CD4-positive, alpha-beta T cell treated with Interleukin-15 for 1 hour (primary cell): ENCODE data around the gene OSBPL8.

Experiments used
- DNase-seq: peaks from one replicate; pipeline ENCODE4 v3.0.0-alpha.2; 2020

OSBPL8 gene

DNA sequence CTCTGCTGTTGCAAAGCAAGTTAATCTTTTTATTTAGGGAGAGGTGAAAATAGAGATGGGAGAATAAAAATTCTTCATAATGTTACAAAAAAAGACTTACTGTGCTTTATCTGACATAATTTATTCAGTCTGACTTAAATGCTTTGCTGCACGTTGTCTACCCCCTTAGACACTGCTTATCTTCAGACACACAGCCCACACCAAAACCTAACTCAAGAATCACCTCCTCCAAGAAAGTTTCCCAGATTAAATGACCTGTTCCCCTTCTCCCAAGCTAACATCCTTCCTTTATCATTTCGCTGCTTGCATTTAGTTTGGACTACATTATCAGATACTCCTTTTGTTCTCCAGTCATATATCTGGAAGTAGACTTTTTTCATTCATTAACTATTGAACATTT lies 3.8 kb downstream of the OSBPL8 start:
- no peak for DNase-seq

DNA sequence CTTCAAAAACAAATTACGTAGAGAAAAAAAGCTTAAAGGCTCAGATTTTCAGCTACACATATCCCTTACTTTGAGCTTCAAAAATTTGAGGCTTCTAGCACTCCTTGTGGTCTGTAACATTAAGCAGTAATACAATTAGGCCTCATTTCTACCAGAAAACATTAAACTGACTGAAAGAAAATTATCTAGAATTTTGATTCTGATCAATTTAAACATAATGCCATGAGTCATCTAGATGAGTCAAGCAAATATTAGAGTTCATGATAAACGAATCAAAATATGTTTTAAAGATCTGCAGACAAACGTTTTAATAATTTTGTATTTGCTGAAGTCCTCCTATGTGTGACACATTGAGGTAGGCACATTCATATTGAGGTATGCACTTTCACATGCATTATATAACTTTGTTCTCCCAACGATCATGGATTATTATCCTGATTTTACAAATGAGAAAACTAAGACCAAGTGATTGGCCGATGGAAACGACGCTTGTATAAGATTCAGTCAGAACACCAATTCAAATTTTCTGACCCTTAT lies 4.3 kb downstream of the OSBPL8 start:
- no peak for DNase-seq

DNA sequence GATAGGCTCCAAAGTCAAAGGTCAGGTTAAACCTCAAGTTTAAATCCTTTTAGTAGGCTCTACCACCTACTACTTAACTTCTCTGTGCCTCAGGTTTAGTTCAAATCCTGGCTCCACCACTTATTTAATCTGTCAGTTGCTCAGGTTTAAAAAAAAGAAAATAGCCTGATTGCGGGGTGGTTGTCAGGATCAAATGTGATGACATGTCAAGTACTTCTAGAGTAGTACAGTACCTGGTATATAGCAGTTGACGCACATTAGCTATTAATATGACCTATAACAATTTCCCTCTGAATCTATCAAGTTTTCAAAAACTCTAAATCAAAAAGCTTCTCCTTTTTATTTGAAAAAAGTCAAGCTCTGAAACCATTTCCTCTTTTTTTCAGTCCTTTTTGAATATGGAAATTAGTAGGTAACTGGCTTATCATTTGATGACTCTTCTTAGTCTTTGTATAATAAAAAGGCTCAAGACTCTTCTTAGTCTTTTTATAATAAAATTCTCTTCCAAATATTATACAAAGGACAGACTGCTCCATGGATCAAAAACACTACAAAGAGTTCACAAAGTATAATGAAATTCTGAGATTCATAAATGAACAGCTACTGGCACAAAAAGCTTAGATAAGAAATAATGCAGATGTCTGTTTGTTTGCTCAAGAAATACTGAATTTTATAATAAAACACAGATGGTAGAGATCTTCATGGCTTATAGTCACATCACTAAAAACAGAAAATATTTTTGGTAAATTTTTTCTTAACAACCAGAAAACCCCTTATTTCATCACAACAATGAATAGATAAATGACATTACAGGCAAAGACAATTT lies 5.0 kb downstream of the OSBPL8 start:
- DNase-seq = no peak

DNA sequence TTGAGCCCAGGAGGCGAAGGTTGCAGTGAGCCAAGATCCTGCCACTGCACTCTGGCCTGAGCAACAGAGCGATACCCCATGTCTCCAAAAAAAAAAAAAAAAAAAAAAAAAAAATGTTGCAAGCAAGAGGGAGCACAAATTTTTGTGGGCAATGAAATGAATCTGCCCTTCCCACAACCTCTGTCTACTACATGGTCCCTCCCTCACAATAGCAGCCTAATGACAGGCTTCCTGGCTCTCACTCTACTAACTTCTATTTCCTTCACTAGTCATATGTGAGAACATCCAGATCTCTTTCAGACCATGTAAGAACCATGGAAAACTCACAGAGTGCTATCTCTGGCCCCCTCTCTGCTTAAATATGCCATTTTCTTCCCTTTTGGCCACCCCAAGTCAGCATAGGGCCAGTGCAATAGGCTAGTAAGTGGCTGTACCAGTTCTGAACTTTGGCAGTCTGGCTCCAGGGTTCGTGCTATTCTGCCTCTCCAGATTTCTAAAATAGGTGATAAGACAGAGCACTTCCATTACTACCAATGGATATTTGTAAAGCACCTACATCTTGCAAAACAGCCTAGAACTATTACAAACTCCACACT lies 7.1 kb downstream of the OSBPL8 start:
- no peak for DNase-seq

DNA sequence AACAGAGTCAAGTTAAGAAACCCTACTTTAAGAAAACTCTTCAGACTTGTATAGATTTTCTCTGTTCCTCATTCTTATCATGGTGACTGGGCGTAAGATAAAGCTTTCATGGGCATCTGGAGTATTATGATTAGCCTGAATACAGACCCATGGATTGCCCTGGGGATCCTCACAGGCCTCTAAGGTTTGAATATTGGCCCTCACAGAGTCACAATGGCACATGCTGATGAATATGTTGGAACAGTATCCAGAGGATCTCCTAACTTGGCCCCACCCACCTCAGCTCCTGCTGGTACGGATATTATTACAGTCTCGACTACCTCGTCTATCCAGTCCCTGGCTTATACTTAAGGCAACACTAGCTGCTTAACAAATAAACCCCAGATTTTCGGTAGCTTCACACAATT lies 8.1 kb downstream of the OSBPL8 start:
- no peak for DNase-seq

DNA sequence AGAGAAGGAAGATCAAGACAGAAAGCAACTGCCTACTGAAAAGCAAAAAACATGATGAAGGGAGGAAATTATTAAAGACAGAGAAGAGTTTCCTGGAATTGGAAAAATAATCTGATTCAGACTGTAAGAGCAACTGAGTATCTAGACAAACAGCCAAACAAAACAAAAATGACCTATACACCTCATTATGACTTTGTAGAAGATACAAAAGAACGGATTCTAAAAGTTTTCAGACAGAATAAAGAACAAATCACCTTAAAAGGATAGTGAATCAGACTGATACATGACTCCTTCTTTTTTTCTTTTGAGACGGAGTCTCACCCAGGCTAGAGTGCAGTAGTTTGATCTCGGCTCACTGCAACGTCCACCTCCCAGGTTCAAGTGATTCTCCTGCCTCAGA lies 10.4 kb downstream of the OSBPL8 start:
- no peak for DNase-seq

DNA sequence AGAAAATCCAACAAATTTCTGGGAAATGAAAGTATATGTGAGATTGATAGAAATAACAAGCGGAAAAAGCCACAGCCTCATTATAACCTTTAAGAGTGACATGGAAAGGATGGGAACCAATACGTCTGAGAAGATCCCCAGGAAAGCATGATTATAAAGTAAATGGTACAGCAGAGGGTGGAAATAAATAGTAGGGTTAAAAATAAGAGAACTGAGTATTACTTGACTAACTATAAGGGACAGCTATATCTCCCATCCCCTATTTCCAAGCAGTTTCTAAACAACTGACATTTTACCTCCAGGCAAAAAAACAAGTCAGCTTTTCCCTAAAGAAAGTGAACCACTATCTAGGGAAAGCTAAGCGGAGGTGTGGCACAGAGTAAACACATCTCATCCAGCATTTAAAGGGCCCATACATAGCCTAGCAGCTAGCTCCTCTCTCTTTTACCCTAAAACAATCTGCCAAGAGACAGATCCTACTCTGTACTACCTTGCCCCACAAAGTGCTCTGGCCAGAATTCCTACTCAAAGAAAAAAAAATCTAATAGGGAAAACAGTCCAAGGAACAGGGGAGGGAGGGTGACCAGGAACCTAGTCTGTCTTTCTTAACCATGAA lies 11.2 kb downstream of the OSBPL8 start:
- DNase-seq = no peak

DNA sequence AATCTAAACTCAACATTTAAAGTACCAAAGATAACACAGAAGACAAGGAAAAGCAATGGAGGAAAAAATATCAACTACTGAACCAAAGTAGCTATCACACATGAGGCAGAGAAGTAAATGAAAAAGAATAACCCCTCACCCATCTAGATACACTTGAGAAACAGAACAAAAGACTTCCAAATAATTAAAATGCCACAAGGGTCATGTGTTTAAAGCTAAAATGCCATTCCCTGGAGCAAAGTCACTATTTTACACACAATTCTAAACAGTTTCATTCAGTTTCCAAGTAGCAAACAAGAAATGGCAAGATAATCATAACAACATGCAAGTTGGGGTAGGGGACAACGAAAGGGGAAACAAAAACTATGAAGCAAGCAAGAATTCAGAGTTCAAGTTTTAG lies 12.0 kb downstream of the OSBPL8 start:
- no peak for DNase-seq

DNA sequence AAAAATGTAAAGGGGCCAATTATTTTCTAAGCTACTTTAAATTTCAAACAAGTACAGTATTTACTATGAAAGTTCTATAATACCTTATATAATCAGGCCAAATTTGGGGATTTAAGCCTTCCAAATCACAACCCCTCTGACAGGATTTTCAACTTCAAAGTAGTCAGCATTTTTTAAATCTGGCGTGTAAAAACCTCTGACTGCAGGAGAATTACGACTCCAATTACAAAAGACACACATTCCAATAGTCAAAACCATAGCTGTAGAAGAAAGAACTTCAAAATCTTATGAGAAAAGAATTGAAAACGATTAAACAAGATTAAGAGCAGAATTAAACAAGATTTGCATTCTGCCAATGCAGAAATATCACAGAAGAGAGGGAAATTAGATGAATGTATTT lies 12.7 kb downstream of the OSBPL8 start:
- no peak for DNase-seq

DNA sequence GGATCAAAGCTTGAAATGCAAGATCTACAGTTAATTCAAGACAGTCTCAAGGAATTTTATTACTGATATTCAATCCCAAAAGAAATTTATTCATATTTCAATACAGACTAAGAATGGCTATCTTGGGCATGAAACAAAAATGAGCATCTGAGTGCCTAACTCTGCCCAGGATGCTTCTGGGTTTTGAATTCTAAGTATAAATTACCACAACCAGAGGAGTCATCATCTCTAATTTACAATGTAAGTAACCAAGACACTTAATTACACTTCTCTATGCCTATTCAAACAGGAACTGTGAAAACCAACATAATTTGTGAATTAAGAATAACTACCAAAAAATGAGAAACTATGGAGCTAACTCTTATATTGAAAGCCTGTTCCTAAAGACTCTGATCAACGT lies 14.1 kb downstream of the OSBPL8 start:
- no peak for DNase-seq

DNA sequence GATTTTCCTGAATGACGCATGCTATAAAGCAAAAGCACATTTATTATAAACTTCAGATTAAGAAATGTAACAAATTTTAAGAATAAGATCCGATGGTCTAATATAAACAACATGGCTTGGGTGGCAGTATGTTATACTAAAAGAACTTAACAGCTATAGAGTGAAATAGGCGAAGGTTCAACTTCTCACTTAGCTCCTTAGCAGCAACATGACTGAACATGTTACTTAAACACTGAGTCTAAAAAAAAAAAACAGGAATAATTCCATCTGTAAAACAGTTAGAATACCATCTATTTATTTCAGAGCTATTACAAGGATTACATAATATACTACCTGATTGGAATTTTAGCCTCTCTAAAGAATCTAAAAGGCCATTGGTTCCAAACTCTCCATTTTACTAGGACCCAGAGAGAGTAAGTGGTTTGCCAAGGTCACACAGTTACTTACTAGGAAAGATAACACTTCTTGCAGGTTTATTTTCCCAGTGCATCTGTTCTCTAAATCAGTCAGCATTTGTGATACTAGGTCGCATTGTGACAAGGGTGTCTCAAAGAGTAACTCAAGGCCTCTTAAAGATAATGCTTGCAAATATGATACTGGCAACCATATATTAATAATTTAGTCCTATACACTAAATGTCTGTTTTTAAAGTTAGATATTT lies 14.8 kb downstream of the OSBPL8 start:
- DNase-seq = no peak

DNA sequence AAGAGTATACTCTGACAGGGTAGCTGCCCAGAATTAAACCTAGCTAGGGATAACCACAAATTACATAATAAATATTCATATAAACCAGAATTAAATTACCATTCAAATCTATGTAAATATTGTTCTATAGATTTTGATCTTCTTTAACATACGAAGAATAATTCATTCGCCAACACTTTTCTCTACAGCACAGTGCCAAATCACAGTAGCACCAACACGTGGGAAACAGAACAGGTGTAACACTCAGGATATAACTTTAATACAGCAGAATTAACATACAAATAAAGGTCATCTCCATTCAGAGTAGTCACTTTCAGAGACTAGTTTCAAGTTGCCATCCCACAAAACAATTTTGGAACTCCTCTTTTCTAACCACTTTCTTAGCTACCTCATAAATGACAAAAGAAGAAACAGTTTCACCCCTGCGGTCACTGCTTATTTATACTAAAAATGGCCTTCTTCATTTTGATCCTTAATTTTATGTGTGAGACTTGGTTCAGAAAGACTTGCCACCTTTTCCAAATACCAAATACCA lies 15.7 kb downstream of the OSBPL8 start:
- no peak for DNase-seq

DNA sequence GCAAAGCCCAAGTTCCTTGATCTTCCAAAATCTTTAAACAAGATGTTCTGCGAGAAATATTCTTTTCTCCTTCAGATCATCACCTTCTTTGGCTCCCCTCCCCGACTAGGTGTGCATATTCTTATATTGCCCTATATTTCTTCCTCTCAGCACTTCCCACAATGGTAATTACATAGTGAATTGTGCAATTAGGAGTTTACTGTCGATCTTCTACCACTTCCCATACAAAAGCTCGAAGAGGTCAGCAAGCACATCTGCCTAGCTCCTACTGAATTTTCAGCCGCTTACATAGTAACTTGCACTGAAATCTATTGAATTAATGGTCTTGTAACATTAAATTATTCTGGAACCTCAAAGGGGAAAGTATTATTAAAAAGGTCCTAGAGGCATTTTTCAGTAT lies 16.7 kb downstream of the OSBPL8 start:
- no peak for DNase-seq

DNA sequence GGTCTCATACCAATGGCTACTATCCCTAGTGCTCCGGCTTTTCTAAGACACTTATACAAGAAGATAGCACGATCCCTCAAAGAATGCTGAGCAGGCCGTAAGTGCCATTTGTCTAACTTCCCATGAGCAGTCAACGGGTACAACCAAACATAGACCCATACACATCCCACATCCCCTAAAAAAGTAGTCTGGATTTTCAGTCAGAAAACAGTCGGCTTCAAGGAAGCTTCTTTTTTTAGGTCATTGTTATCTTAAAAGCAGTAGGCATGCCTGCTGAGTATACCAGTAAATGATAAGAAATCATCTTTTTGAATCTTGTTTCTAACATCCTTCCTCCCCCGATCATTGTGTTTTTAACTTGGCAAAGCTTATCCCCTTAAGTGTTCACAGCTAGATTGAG lies 19.8 kb downstream of the OSBPL8 start:
- no peak for DNase-seq

DNA sequence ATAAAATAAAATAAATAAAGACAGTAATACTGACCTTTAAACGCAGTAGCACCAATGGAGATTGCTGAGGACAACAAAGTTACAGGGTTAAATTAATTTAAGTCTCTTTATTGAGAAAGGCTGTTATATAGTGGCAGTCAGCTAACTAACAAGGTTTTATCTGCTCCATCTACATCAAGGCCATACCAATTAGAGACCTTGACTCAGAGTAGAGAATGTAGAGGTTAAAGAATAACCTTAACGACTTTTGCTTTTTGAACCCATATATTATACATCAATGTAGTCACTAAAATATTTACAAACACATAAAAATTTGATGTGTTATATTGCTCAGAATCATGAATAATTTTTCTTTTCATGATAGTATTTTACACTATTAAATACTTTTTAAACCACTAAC lies 21.6 kb downstream of the OSBPL8 start:
- DNase-seq = no peak

DNA sequence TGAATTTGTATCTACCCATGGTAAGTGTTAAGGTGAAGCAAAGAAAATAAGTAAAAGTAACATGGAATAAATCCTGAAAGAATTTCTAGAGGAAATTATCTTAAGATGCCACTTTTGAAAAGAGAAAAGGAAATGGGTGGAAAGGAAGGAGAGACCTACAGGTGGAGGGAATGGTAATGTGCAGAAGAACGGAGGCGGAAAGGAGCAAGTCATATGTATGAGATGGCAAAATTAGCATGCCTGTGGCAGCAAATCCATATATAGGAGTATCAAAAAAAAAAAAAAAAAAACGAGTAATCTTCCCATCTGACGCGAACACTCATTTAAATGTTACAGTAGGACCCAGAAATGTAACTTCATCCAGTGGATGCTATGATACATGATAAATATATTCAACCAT lies 23.0 kb downstream of the OSBPL8 start:
- no peak for DNase-seq

DNA sequence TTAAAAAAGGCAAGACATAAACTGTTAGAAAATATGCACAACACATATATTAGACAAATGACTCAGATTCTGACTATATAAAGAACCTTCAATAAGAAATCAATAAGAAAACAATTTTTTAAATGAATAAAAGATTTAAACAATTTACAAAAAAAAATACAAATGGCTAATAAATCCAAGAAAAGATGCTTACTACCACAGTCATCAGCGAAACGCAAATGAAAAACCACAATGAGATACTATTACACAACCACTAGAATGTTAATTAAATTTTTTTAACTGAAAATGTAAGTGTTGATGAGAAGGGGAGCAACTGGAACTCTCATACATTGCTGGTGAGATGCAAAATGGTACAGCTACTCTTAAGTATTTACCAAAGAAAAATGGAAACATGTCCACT lies 24.4 kb downstream of the OSBPL8 start:
- no peak for DNase-seq

DNA sequence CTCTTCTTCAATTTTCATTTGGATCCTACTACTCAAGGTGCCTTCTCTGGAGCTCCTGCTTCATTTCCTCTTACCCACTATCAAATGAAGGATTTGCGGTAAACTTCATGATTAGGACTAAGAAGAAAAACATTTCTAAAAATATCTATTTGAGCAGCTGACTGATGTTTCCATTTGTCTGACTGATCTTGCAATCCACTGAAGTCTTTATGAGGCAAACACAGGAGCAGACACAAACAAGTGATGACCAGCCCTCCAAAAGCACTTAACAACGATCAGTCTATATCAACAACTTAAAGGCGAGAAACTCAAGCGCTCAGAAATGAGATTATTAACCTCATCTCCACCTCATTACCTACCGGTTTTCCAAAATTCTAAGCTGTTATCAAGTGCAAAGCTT lies 26.2 kb downstream of the OSBPL8 start:
- no peak for DNase-seq

DNA sequence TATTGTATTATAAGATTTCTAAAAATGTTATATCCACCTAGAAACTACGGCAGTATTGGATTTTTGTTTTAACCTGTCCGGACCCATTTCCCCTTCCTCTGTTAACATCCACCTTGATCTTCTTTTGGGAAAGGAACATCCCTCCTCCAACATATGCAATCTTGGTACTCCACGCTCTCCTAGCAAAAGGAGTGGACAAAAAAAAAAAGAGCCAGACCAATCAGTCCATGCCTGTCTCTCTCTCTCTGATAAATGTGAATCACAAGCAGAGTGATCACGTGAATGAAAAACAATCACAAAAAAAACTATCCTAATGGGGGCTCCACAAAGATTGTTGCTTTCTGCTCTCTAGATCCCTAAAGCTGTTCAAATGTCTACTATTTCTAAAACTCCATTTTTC lies 27.1 kb downstream of the OSBPL8 start:
- no peak for DNase-seq

DNA sequence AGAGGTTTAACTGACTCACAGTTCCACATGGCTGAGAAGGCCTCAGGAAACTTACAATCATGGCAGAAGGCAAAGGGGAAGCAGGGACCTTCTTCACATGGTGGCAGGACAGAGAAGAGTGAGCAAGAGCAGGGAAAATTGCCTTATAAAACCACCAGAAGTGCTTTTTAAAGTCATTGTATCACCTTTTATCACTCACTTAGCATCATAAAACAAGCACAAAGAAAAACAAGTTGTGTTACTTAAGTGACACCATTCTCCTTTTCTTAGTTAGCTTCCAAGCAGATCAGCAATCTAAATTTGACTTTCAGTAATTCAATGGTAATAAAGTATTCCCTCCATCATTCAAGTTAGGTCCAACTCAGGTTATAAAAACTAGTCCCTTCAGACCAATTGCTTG lies 28.5 kb downstream of the OSBPL8 start:
- no peak for DNase-seq

DNA sequence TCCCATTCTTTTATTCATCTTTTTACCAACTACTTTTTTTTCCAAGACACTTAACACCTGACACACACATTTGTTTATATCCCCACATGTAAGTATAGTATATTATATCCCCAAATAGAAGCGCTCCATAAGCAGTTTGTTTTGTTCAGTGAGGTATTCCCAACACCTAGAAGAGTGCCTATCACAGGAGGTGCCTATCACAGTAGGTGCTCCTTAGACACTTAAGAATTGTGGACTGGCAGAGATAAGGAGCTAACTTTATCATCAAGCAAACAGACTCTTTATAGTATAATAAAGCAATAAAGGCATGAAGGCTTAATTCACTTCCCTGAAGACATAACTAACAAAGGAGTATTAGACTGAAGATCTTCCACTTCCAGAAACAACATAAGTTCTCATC lies 29.1 kb downstream of the OSBPL8 start:
- no peak for DNase-seq

DNA sequence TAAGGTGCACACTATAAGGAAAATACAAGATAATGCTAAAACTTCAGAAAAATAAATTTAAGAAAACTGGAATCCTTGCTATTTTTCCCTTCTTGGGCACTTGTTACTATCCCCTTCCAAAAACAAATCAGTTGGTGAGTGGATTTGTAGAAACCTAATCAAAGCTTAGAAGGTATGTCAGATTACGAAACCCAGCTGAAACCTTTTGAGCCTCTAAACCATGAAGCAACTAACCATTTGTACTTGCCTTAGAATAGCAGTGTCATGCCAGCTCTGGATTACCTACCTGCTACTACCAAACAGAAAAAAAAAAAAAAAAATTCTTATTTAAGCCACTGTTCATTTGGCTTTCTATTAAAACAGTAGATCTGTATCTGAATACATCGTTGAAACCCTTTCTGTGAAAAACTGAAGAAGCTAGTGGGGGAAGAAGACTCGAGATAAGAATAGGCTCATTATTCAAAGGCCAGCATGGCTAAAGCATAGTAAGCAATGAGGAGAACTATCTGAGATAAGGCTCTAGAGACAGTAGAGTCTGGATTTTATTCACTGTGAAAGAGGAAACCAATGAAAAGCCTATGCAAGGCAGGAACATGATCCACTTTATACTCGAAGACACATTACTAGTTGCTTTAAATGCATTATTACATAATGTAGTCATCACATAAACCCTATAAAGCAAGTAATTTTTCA lies 30.2 kb downstream of the OSBPL8 start:
- DNase-seq = no peak

DNA sequence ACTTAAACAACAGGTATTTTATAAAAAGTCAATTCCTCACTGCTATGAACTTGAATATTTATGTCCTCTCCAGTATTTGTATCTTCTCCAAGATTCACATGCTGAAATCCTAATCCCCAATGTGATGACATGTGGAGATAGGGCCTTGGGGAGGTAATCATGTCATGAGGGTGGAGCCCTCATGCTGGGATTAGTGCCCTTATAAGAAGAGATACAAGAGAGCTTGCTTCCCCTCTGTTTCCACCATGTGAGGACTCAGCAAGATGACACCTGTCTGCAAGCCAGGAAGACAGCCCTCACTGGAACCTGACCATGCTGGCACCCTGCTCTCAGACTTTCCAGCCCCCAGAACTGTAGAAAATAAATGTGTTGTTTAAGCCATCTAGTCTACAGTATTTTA lies 36.2 kb downstream of the OSBPL8 start:
- no peak for DNase-seq
